GM19043 (cell line): ENCODE data around the gene SULT2B1.

Experiments used
- ATAC-seq: cut with Tn5 transposase; IDR thresholded peaks from one replicate; pipeline ENCODE4 v1.9.1; 2021; ENCODE audit warnings: low read depth; ENCODE audit not compliant: unreplicated experiment

Gene SULT2B1

GRCh38 chr19:48633148-48634035 is 81.4 kb downstream of the SULT2B1 start:
- ATAC-seq: no peak

- no peak for ATAC-seq
These were observed 82.0 kb downstream of the SULT2B1 start for GRCh38 chr19:48634036-48634342.

- ATAC-seq: no peak
These were observed 82.7 kb downstream of the SULT2B1 start for GRCh38 chr19:48634424-48635262.

- no peak for ATAC-seq
These were observed 83.4 kb downstream of the SULT2B1 start for GRCh38 chr19:48635263-48635965.

GRCh38 chr19:48635966-48636858 is 84.2 kb downstream of the SULT2B1 start:
- no peak for ATAC-seq

GRCh38 chr19:48636859-48637448 is 85.0 kb downstream of the SULT2B1 start, which contains the start of gene DBP:
TSS of gene DBP (minus strand) at chr19:48637379. CDS start at chr19:48636994, 385 bp downstream.
- no peak for ATAC-seq

GRCh38 chr19:48637449-48637947 is 85.5 kb downstream of the SULT2B1 start:
- ATAC-seq: peak; percentile 66

GRCh38 chr19:48637948-48638830 is 86.2 kb downstream of the SULT2B1 start:
- ATAC-seq: peak; percentile 12

- no peak for ATAC-seq
These were observed 86.9 kb downstream of the SULT2B1 start for GRCh38 chr19:48638831-48639381.

- ATAC-seq: no peak
These were observed 87.8 kb downstream of the SULT2B1 start for GRCh38 chr19:48639483-48640375.

- no peak for ATAC-seq
These were observed 89.9 kb downstream of the SULT2B1 start for GRCh38 chr19:48641850-48642249.

- no peak for ATAC-seq
These were observed 90.9 kb downstream of the SULT2B1 start for GRCh38 chr19:48642862-48643261.

GRCh38 chr19:48644355-48644754 is 92.4 kb downstream of the SULT2B1 start:
- ATAC-seq: no peak

- no peak for ATAC-seq
These were observed 93.1 kb downstream of the SULT2B1 start for GRCh38 chr19:48644839-48645619.

- no peak for ATAC-seq
These were observed 93.6 kb downstream of the SULT2B1 start for GRCh38 chr19:48645620-48646000.

GRCh38 chr19:48646001-48646721 is 94.2 kb downstream of the SULT2B1 start, which contains the start of gene CA11:
TSS of gene CA11 (minus strand) at chr19:48646187. CDS start at chr19:48645632, 555 bp downstream.
- ATAC-seq: peak; percentile 67
